ENCODE results near the gene ZNF697. TPM values are rescaled to one million over a fixed set of nuclear protein-coding genes. Genes with fewer than 3 reads are reported as not detected.
"Not testable (repeated sequence)": the region's sequence is repeated elsewhere in the genome, so short reads cannot be mapped to it uniquely, and the experiment has no call there.

The ZNF697 gene
- total RNA-seq, 1 experiment from 2014 or later: 7.6 TPM

DNA sequence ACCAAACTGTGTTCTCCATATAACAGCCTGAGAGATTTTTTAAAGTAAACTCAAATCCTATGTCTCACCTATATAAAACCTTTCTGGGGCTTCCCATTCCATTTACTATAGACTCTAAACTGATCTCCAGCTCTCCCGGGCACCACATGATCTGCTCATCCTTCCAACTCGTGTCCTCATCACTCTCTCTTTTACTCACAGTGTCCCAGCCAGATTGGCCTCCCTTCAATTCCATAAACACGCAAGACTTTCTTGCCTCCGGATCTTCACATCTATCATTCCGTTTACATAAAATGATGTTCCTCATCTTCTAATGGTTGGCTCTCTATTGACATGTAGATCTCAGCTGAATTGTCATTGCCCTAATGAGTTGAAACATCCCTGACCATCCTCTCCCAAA, 59.4 kb downstream of the ZNF697 start:
- no peaks in the 10 kb centered on the region for H3K9me3 ChIP-seq (replicated peaks)
- H3K4me1 ChIP-seq: peaks cover 13% of the 10 kb centered on the region
- no peaks in the 10 kb centered on the region for H3K36me3 ChIP-seq
- H3K4me3 ChIP-seq: no peak overlapping the region
- H3K27ac ChIP-seq: no peak overlapping the region
- H3K27me3 ChIP-seq: no peaks in the 10 kb centered on the region
- DNase-seq: no peak

DNA sequence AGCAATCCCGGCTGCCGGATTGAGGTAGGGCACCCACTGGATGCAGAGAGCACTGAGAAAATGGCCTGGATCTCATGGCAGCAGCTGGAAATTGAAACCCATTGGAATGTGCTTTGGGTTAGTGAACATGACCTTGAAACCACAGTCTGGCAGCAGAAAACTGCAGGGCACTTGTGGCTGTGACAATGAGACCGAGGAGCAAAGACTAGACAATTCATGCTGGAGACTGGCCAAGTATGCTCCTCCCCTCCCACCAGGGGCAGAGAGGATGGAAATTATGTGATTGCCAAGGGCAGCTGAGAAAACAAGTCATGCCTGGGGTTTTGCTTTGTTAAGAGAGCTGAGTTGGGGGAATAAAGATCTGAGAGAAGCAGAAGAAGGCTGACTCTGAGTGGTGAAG, 60.7 kb downstream of the ZNF697 start:
- Histone ChIP-seq H3K27me3 (no peaks in the 10 kb centered on the region), H3K36me3 (no peaks in the 10 kb centered on the region), H3K27ac (peak overlapping the region; percentile 7; the same call in 1 of the 2 replicates), H3K4me1 (peaks cover 13% of the 10 kb centered on the region), H3K9me3 (replicated peaks) (no peaks in the 10 kb centered on the region), H3K4me3 (no peak overlapping the region)
- DNase-seq: peak; percentile 97 to 99

DNA sequence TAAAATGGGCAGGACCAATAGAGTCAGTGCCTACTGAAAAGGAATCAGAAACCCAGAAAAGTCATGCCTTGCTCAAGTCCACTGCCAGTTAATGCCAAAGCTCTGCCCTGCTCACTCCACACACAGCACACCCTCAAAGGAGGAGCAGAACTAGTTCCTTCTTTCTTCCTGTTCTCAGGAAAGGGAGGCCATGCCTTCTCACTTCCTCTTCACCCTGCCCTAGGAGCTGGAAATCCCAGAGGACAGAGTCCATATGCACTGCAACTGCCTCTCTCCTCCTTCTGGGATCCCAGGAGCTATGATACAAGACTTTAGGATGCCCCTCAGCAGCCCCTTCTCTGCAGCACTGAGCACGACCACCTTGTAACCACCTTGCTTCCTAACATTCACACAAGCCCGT, 62.3 kb downstream of the ZNF697 start:
- not testable (repeated sequence) for H3K36me3 ChIP-seq; H3K27me3 ChIP-seq; H3K9me3 ChIP-seq (replicated peaks); H3K27ac ChIP-seq; H3K4me3 ChIP-seq; DNase-seq
- H3K4me1 ChIP-seq: peaks cover 13% of the 10 kb centered on the region

DNA sequence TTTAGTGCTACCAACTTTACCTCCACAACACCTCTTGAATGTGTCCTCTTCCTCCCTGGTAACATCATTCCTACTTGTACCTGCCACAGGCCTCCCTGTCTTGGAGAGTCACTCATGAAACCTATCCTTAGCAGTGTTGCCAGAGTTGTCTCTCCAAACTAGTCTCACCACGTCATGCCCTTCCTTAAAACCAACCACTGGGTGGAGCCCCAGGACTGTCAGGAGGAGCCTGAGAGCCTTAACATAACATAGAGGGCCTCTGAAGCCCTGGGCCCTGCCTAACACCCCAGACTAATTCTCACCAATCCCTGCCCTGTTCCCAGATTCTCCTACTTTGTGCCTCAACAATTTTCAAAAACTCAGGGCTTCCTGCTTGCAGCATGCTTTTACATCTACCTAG, 65.3 kb downstream of the ZNF697 start:
- H3K27ac ChIP-seq: no peak overlapping the region
- H3K36me3 ChIP-seq: no peaks in the 10 kb centered on the region
- H3K9me3 ChIP-seq (replicated peaks): no peaks in the 10 kb centered on the region; the same call in 1 of the 2 replicates
- peaks cover 6% of the 10 kb centered on the region for H3K4me1 ChIP-seq
- peak; percentile 77 to 89 for DNase-seq
- H3K4me3 ChIP-seq: no peak overlapping the region
- H3K27me3 ChIP-seq: no peaks in the 10 kb centered on the region

DNA sequence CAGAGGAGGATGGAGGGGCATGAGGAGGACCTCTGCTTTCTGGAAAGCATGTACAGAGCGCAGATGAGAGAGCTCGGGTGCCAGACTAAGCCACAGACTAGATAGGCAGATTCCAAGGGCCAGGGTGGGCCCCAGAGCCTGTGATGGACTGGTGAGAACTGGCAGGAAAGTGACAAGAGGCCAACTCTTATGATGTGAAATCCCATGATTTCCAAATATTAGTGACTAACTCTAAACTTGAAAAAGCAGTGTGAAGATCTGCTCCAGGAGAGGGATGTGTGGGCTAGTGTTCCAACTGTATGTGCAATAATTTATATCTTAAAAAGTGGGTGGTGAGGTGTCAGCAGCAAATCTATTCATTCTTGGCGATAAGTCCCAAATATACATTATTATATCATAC, 67.0 kb downstream of the ZNF697 start:
- not testable (repeated sequence) for H3K4me1 ChIP-seq; H3K4me3 ChIP-seq; H3K36me3 ChIP-seq; H3K27ac ChIP-seq; DNase-seq; H3K27me3 ChIP-seq; H3K9me3 ChIP-seq (replicated peaks)

DNA sequence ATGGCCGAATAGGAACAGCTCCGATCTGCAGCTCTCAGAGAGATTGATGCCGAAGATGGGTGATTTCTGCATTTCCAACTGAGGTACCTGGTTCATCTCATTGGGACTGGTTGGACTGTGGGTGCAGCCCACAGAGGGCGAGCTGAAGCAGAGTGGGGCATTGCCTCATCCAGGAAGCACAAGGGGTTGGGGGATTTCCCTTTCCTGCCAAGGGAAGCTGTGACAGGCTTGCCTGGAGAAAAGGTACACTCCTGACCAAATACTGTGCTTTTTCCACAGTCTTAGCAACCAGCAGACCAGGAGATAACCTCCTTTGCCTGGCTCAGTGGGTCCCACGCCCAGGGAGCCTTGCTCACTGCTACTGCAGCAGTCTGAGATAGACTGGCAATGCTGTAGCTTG, 74.2 kb downstream of the ZNF697 start:
- DNase-seq: no peak
- no peaks in the 10 kb centered on the region for H3K4me1 ChIP-seq
- no peaks in the 10 kb centered on the region for H3K9me3 ChIP-seq (replicated peaks)
- no peak overlapping the region for H3K4me3 ChIP-seq
- no peak overlapping the region for H3K27ac ChIP-seq
- no peaks in the 10 kb centered on the region for H3K36me3 ChIP-seq
- no peaks in the 10 kb centered on the region for H3K27me3 ChIP-seq

DNA sequence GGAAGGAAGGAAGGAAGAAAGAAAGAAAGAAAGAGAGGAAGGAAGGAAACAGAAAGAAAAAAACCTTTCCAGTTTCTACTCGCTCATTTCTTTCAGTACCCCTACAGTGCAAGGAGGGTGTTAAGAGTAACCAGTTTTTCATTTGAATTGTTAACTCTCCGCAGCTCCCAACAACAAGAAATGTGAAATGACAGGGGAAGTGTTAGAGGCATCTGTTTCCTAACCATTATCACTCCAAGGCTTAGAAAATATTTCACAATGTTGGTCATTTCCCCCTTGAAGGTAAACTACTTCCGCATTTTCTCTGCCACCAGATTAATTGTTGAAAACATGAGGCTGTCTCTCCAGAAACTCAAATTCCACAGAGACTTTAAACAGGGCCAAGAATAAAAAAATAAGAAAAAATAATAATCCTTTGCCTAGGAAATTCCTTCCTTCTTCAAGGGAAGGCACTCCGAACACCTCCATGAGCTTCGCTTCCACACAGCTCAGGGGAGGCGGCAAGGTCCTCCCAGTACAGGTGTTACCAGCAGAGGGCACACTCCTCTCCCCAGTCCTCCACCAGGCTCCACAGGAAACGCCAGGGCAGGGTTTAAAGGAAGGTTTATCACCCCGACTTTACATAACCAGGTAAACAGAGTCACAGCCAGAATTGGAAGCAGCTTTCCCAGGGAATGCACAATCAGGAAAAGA, 78.0 kb downstream of the ZNF697 start:
- not testable (repeated sequence) for H3K9me3 ChIP-seq (replicated peaks); H3K27ac ChIP-seq; H3K36me3 ChIP-seq; DNase-seq; H3K27me3 ChIP-seq; H3K4me1 ChIP-seq; H3K4me3 ChIP-seq

Other genes with a start within 250 kb of the ZNF697 start
- gene HSD3B2, start 233.1 kb downstream of the ZNF697 start, total RNA-seq (2014; rRNA removed; shearing (Covaris generic)): not detected in 2 replicates
- gene HSD3B1, start 141.1 kb downstream of the ZNF697 start, total RNA-seq (2014; rRNA removed; shearing (Covaris generic)): not detected in 2 replicates
- gene PHGDH, start 63.7 kb upstream of the ZNF697 start, total RNA-seq (2014; rRNA removed; shearing (Covaris generic)): 148 and 160 TPM in 2 replicates
- not detected in 2 replicates for gene HMGCS2, start 120.6 kb upstream of the ZNF697 start, total RNA-seq (2014; rRNA removed; shearing (Covaris generic))
- gene REG4, start 163.2 kb upstream of the ZNF697 start, total RNA-seq (2014; rRNA removed; shearing (Covaris generic)): 0.08 TPM in 1 of 2 replicates, not detected in the other
- gene ADAM30, start 248.2 kb upstream of the ZNF697 start, total RNA-seq (2014; rRNA removed; shearing (Covaris generic)): not detected in 2 replicates